ENCODE data around the gene FRS2.

DNA sequence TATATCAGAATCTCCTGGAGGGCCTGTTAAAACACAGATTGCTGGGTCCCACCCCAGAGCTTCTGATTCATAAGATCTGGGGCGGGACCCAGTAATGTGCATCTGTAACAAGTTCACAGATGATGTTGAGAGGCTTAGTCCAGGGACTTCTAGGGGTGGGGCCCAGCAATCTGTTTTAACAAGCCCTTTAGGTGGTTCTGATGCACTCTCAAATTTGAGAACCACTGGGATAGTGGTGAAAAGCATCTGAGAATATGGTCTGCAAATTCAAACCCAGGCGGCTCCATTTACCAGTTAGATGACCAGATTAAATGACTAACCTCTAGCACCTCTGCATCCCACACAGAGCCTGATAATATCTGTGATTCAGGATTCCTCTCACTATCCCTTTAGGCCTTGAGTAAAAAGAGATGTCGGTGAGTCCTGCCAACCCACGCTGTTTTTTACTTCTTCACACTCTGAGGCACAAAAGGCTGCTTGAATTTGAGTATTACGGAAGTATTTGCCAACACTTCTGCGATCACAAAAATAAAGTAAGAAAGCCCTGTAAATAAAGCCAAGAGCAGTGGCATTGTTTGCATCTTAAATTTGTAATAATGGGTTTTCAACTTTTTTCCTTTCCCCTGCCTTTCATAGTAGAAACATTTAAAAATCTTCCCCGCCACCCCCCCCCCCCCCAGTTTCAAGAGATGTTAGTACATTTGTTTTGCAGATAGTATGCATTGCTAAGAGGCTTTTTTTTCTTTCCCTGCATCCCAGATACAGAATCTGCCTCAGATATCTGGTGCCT is 1.8 kb upstream of the FRS2 start:
- TF ChIP-seq YY1 (IDR thresholded peaks at IDR 0.05; ENCODE audit: borderline replicate concordance in 1 of 3, control insufficient read depth in 1 of 3, extremely low read depth in 1 of 3, insufficient read depth in 3 of 3, insufficient read length in 1 of 3, insufficient replicate concordance in 2 of 3, low read depth in 1 of 3, low read length in 2 of 3) (no peak), ZNF212 (CRISPR knock-in tag; IDR thresholded peaks at IDR 0.05) (no peak), MTA3 (IDR thresholded peaks at IDR 0.05; ENCODE audit: borderline replicate concordance) (no peak), BCLAF1 (IDR thresholded peaks at IDR 0.05; ENCODE audit: borderline replicate concordance in 1 of 2, control insufficient read depth in 1 of 2, low read depth in 2 of 2, low read length in 1 of 2) (no peak), PHF8 (IDR thresholded peaks at IDR 0.05; ENCODE audit: borderline replicate concordance, low read length) (no peak), FOXA3 (CRISPR knock-in tag; conservative IDR thresholded peaks at IDR 0.05 in 1 of 2, IDR thresholded peaks at IDR 0.05 in 1 of 2) (no peak), POLR2AphosphoS5 (IDR thresholded peaks at IDR 0.05; ENCODE audit: control insufficient read depth, insufficient read depth, low read depth, low read length) (no peak), ZBTB8A (IDR thresholded peaks at IDR 0.05; ENCODE audit: partially characterized antibody) (no peak), ELF4 (CRISPR knock-in tag; IDR thresholded peaks at IDR 0.05) (no peak), ZNF311 (CRISPR knock-in tag; IDR thresholded peaks at IDR 0.05) (no peak), ETV6 (IDR thresholded peaks at IDR 0.05; ENCODE audit: borderline replicate concordance in 1 of 2, low read depth in 2 of 2, low read length in 1 of 2) (no peak), ETV6 (CRISPR knock-in tag; IDR thresholded peaks at IDR 0.05; ENCODE audit: borderline replicate concordance) (no peak), SREBF2 (CRISPR knock-in tag; IDR thresholded peaks at IDR 0.05) (no peak)
- TF ChIP-seq, protein P1, sequence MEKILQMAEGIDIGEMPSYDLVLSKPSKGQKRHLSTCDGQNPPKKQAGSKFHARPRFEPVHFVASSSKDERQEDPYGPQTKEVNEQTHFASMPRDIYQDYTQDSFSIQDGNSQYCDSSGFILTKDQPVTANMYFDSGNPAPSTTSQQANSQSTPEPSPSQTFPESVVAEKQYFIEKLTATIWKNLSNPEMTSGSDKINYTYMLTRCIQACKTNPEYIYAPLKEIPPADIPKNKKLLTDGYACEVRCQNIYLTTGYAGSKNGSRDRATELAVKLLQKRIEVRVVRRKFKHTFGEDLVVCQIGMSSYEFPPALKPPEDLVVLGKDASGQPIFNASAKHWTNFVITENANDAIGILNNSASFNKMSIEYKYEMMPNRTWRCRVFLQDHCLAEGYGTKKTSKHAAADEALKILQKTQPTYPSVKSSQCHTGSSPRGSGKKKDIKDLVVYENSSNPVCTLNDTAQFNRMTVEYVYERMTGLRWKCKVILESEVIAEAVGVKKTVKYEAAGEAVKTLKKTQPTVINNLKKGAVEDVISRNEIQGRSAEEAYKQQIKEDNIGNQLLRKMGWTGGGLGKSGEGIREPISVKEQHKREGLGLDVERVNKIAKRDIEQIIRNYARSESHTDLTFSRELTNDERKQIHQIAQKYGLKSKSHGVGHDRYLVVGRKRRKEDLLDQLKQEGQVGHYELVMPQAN (IDR thresholded peaks at IDR 0.05; ENCODE audit: borderline replicate concordance), result no peak
- TF ChIP-seq, protein P2, sequence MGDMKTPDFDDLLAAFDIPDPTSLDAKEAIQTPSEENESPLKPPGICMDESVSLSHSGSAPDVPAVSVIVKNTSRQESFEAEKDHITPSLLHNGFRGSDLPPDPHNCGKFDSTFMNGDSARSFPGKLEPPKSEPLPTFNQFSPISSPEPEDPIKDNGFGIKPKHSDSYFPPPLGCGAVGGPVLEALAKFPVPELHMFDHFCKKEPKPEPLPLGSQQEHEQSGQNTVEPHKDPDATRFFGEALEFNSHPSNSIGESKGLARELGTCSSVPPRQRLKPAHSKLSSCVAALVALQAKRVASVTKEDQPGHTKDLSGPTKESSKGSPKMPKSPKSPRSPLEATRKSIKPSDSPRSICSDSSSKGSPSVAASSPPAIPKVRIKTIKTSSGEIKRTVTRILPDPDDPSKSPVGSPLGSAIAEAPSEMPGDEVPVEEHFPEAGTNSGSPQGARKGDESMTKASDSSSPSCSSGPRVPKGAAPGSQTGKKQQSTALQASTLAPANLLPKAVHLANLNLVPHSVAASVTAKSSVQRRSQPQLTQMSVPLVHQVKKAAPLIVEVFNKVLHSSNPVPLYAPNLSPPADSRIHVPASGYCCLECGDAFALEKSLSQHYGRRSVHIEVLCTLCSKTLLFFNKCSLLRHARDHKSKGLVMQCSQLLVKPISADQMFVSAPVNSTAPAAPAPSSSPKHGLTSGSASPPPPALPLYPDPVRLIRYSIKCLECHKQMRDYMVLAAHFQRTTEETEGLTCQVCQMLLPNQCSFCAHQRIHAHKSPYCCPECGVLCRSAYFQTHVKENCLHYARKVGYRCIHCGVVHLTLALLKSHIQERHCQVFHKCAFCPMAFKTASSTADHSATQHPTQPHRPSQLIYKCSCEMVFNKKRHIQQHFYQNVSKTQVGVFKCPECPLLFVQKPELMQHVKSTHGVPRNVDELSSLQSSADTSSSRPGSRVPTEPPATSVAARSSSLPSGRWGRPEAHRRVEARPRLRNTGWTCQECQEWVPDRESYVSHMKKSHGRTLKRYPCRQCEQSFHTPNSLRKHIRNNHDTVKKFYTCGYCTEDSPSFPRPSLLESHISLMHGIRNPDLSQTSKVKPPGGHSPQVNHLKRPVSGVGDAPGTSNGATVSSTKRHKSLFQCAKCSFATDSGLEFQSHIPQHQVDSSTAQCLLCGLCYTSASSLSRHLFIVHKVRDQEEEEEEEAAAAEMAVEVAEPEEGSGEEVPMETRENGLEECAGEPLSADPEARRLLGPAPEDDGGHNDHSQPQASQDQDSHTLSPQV (IDR thresholded peaks at IDR 0.05), result no peak

Data from K562 (cell line).